IPS-11a (cell line): ENCODE measurements around the gene OR11A1.

Experiments
- H3K4me3 ChIP-seq: one replicate; pipeline ENCODE4 v1.5.1; 2013; ENCODE audit warnings: low read depth, low read length, control low read depth

OR11A1 gene

GRCh38 chr6:29456971-29457370 is at the start of gene OR11A1, which contains the start of gene OR2H1:
Gene OR11A1, minus strand, starts transcription at chr6:29457071. Its CDS starts 29,430 bp downstream, at chr6:29427641.
Gene OR2H1, plus strand, starts transcription at chr6:29457155. Its CDS starts 4,615 bp downstream, at chr6:29461770.
- H3K4me3 ChIP-seq = no peak within 1 kb of the TSS

- no peak overlapping the region for H3K4me3 ChIP-seq
Measured at GRCh38 chr6:29506446-29507067, 49.7 kb upstream of the OR11A1 start.

- no peak overlapping the region for H3K4me3 ChIP-seq
Measured at GRCh38 chr6:29505808-29506207, 48.9 kb upstream of the OR11A1 start.

GRCh38 chr6:29504961-29505360 is 48.1 kb upstream of the OR11A1 start:
- H3K4me3 ChIP-seq = no peak overlapping the region

GRCh38 chr6:29502597-29502996 is 45.7 kb upstream of the OR11A1 start:
- no peak overlapping the region for H3K4me3 ChIP-seq

GRCh38 chr6:29502181-29502580 is 45.3 kb upstream of the OR11A1 start:
- H3K4me3 ChIP-seq = no peak overlapping the region

- no peak overlapping the region for H3K4me3 ChIP-seq
Measured at GRCh38 chr6:29501106-29501505, 44.2 kb upstream of the OR11A1 start.

- H3K4me3 ChIP-seq = no peak overlapping the region
Measured at GRCh38 chr6:29500594-29500993, 43.7 kb upstream of the OR11A1 start.

GRCh38 chr6:29499704-29500103 is 42.8 kb upstream of the OR11A1 start:
- no peak overlapping the region for H3K4me3 ChIP-seq

- H3K4me3 ChIP-seq = no peak overlapping the region
Measured at GRCh38 chr6:29496961-29497360, 40.1 kb upstream of the OR11A1 start.

GRCh38 chr6:29495571-29495970 is 38.7 kb upstream of the OR11A1 start:
- no peak overlapping the region for H3K4me3 ChIP-seq

- no peak overlapping the region for H3K4me3 ChIP-seq
Measured at GRCh38 chr6:29494131-29494530, 37.3 kb upstream of the OR11A1 start.

GRCh38 chr6:29493261-29493660 is 36.4 kb upstream of the OR11A1 start:
- H3K4me3 ChIP-seq = no peak overlapping the region

- no peak overlapping the region for H3K4me3 ChIP-seq
Measured at GRCh38 chr6:29491574-29491973, 34.7 kb upstream of the OR11A1 start.

- no peak overlapping the region for H3K4me3 ChIP-seq
Measured at GRCh38 chr6:29490552-29490951, 33.7 kb upstream of the OR11A1 start.

GRCh38 chr6:29490055-29490454 is 33.2 kb upstream of the OR11A1 start:
- no peak overlapping the region for H3K4me3 ChIP-seq

- no peak overlapping the region for H3K4me3 ChIP-seq
Measured at GRCh38 chr6:29489286-29489685, 32.4 kb upstream of the OR11A1 start.

- no peak overlapping the region for H3K4me3 ChIP-seq
Measured at GRCh38 chr6:29488874-29489273, 32.0 kb upstream of the OR11A1 start.

- no peak within 1 kb of the TSS for H3K4me3 ChIP-seq
Measured at GRCh38 chr6:29487660-29488059, 30.8 kb upstream of the OR11A1 start, which contains the start of gene MAS1L. Gene MAS1L, minus strand, starts transcription at chr6:29487956. Its CDS starts 54 bp downstream, at chr6:29487902.

- no peak overlapping the region for H3K4me3 ChIP-seq
Measured at GRCh38 chr6:29487131-29487530, 30.3 kb upstream of the OR11A1 start.

- no peak overlapping the region for H3K4me3 ChIP-seq
Measured at GRCh38 chr6:29486577-29486976, 29.7 kb upstream of the OR11A1 start.

- no peak overlapping the region for H3K4me3 ChIP-seq
Measured at GRCh38 chr6:29483735-29484134, 26.9 kb upstream of the OR11A1 start.

GRCh38 chr6:29483186-29483585 is 26.3 kb upstream of the OR11A1 start:
- no peak overlapping the region for H3K4me3 ChIP-seq
